GF-D8 (cell line): ENCODE data around the gene KCNRG.
"Not testable (repeated sequence)": the region's sequence is repeated elsewhere in the genome, so short reads cannot be mapped to it uniquely, and the experiment has no call there.

Experiments
- DNase-seq: peaks from one replicate; lab custom pipeline; 2025; lab: John Stamatoyannopoulos, UW

KCNRG gene

GRCh38 chr13:50012396-50013169 lies 2.7 kb upstream of the KCNRG start:
- no peak for DNase-seq

GRCh38 chr13:50014386-50014785 lies 858 bp upstream of the KCNRG start:
- no peak for DNase-seq

- DNase-seq: no peak
Observed at GRCh38 chr13:50015750-50016149, 506 bp downstream of the KCNRG start.

- no peak for DNase-seq
Observed at GRCh38 chr13:50016444-50016843, 1.2 kb downstream of the KCNRG start.

GRCh38 chr13:50017819-50018218 lies 2.6 kb downstream of the KCNRG start:
- no peak for DNase-seq

- no peak for DNase-seq
Observed at GRCh38 chr13:50025436-50025835, 10.2 kb downstream of the KCNRG start.

- no peak for DNase-seq
Observed at GRCh38 chr13:50026788-50027473, 11.7 kb downstream of the KCNRG start.

GRCh38 chr13:50030315-50030714 lies 15.1 kb downstream of the KCNRG start:
- no peak for DNase-seq

- DNase-seq: no peak
Observed at GRCh38 chr13:50033725-50034124, 18.5 kb downstream of the KCNRG start.

GRCh38 chr13:50037788-50038187 lies 22.5 kb downstream of the KCNRG start:
- DNase-seq: no peak

GRCh38 chr13:50038266-50038665 lies 23.0 kb downstream of the KCNRG start:
- no peak for DNase-seq

GRCh38 chr13:50052478-50052877 lies 37.2 kb downstream of the KCNRG start:
- no peak for DNase-seq

GRCh38 chr13:50053844-50054243 lies 38.6 kb downstream of the KCNRG start:
- DNase-seq: no peak

- DNase-seq: no peak
Observed at GRCh38 chr13:50055454-50055853, 40.2 kb downstream of the KCNRG start.

- DNase-seq: no peak
Observed at GRCh38 chr13:50060718-50061117, 45.5 kb downstream of the KCNRG start.

- not testable (repeated sequence) for DNase-seq
Observed at GRCh38 chr13:50062336-50062735, 47.1 kb downstream of the KCNRG start.

GRCh38 chr13:50065712-50066111 lies 50.5 kb downstream of the KCNRG start:
- no peak for DNase-seq

- DNase-seq: no peak
Observed at GRCh38 chr13:50068508-50068907, 53.3 kb downstream of the KCNRG start.

- DNase-seq: no peak
Observed at GRCh38 chr13:50069261-50069660, 54.0 kb downstream of the KCNRG start.

- DNase-seq: no peak
Observed at GRCh38 chr13:50070186-50070585, 54.9 kb downstream of the KCNRG start.
